AG04449 (cell line): ENCODE results near the gene MISP.

Experiments used
- CTCF ChIA-PET: fragments of 350-600 bp; formaldehyde crosslinking; extraction: SDS; loops from one replicate; lab custom pipeline; 2021; ENCODE audit warnings: antibody characterized with exemption; lab: Yijun Ruan, JAX
- POLR2A ChIA-PET: fragments of 400-600, 350-600 bp; formaldehyde crosslinking; extraction: SDS; loops from one replicate; lab custom pipeline; 2020; ENCODE audit warnings: antibody characterized with exemption, inconsistent platforms; lab: Yijun Ruan, JAX
- DNase-seq: peaks from one replicate; pipeline ENCODE4 v3.0.0-alpha.2; 2010; ENCODE audit warnings: low read depth, low spot score
- H3K4me3 ChIP-seq: 2 replicates; pipeline ENCODE4 v1.5.1; 2011; ENCODE audit warnings: low read depth, mild to moderate bottlenecking, control low read depth, low read length
- CTCF ChIP-seq: IDR thresholded peaks from one replicate; pipeline ENCODE4 v1.5.1; 2011; ENCODE audit warnings: mild to moderate bottlenecking, moderate library complexity, low read length, control low read depth, inconsistent platforms; ENCODE audit not compliant: insufficient read depth; ENCODE audit errors: missing control alignments

The MISP gene

GRCh38 chr19:709196-709964 lies 41.5 kb upstream of the MISP start:
- peak overlapping the region; percentile 42 for H3K4me3 ChIP-seq
- ChIA-PET CTCF (interaction anchor here (1.9 kb wide), 1 partner anchor 28 kb away, joined by 4 read pairs; no protein-coding TSS in a partner anchor), POLR2A (no interaction called here)
- TF ChIP-seq CTCF, result no peak
- no peak for DNase-seq

GRCh38 chr19:709965-710571 lies 40.8 kb upstream of the MISP start:
- DNase-seq, result no peak
- no peak for TF ChIP-seq CTCF
- H3K4me3 ChIP-seq, result no peak overlapping the region
- POLR2A ChIA-PET, result no interaction called here
- CTCF ChIA-PET, result interaction anchor here (1.0 to 1.9 kb wide), 2 partner anchors 27 to 126 kb away, joined by 4 read pairs; no protein-coding TSS in a partner anchor

GRCh38 chr19:710767-711166 lies 40.1 kb upstream of the MISP start:
- POLR2A ChIA-PET, result no interaction called here
- CTCF ChIA-PET, result interaction anchor here (1.0 to 1.9 kb wide), 2 partner anchors 27 to 126 kb away, joined by 4 read pairs; no protein-coding TSS in a partner anchor
- DNase-seq, result no peak
- no peak overlapping the region for H3K4me3 ChIP-seq
- TF ChIP-seq CTCF, result no peak

GRCh38 chr19:711254-711653 lies 39.7 kb upstream of the MISP start:
- POLR2A ChIA-PET, result no interaction called here
- no peak overlapping the region for H3K4me3 ChIP-seq
- DNase-seq, result no peak
- no peak for TF ChIP-seq CTCF
- CTCF ChIA-PET, result interaction anchor here (1.9 kb wide), 1 partner anchor 26 kb away, joined by 4 read pairs; no protein-coding TSS in a partner anchor

GRCh38 chr19:715347-715746 lies 35.6 kb upstream of the MISP start:
- TF ChIP-seq CTCF, result no peak
- H3K4me3 ChIP-seq, result no peak overlapping the region
- ChIA-PET CTCF (no interaction called here), POLR2A (no interaction called here)
- DNase-seq, result no peak

- DNase-seq, result no peak
- no peak overlapping the region for H3K4me3 ChIP-seq
- CTCF ChIA-PET, result no interaction called here
- POLR2A ChIA-PET, result no interaction called here
- TF ChIP-seq CTCF, result no peak
These were observed 32.5 kb upstream of the MISP start for GRCh38 chr19:718251-718951.
